Measurements from ENCODE around the gene CNBP. TPM values are rescaled to one million over a fixed set of nuclear protein-coding genes. Genes with fewer than 3 reads are reported as not detected.

CNBP gene
- total RNA-seq, 4 donors from 2014 or later: 784 to 1,263 (median 979) TPM

GRCh38 chr3:129204473-129204872 lies 20.8 kb upstream of the CNBP start:
- intact Hi-C loops (cut with DNase I; ENCODE audit: low total_unique reads): no loop called here
- Histone ChIP-seq H3K27ac (no peak overlapping the region), H3K36me3 (no peaks in the 10 kb centered on the region), H3K4me1 (no peaks in the 10 kb centered on the region), H3K27me3 (no peaks in the 10 kb centered on the region), H3K9me3 (no peaks in the 10 kb centered on the region), H3K4me3 (no peak overlapping the region)
- in situ Hi-C loops (cut with MboI; ENCODE audit: low sequenced_read_pairs in 4 of 4): no loop called here
- DNase-seq (no peak), ATAC-seq (no peak)
- TF ChIP-seq POLR2A (IDR thresholded peaks at IDR 0.05): no peak
- TF ChIP-seq, protein P1, sequence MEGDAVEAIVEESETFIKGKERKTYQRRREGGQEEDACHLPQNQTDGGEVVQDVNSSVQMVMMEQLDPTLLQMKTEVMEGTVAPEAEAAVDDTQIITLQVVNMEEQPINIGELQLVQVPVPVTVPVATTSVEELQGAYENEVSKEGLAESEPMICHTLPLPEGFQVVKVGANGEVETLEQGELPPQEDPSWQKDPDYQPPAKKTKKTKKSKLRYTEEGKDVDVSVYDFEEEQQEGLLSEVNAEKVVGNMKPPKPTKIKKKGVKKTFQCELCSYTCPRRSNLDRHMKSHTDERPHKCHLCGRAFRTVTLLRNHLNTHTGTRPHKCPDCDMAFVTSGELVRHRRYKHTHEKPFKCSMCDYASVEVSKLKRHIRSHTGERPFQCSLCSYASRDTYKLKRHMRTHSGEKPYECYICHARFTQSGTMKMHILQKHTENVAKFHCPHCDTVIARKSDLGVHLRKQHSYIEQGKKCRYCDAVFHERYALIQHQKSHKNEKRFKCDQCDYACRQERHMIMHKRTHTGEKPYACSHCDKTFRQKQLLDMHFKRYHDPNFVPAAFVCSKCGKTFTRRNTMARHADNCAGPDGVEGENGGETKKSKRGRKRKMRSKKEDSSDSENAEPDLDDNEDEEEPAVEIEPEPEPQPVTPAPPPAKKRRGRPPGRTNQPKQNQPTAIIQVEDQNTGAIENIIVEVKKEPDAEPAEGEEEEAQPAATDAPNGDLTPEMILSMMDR (IDR thresholded peaks at IDR 0.05 in 4 of 5, conservative IDR thresholded peaks at IDR 0.05 in 1 of 5): no peak

DNA sequence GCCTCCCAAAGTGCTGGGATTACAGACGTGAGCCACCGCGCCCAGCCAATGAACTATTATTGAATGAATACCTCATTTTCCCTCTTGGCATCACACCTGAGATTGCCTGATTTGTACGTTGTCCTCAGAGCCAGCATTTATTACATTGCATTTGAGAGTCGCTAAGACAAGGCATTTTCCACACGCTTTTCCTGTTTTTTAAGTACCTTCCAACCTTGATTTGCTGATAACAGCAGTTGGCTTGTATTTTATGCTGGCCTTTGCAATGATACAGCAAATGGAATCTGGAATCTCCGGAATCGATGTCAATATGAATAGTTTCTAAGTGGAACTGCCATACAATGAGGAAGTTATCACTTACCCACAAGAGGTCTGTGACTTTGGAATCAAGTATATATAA lies 15.7 kb upstream of the CNBP start:
- no peak for DNase-seq
- intact Hi-C loops (cut with DNase I; ENCODE audit: low total_unique reads) (no loop called here), in situ Hi-C loops (cut with MboI; ENCODE audit: low sequenced_read_pairs in 4 of 4) (no loop called here)
- Histone ChIP-seq H3K4me1 (peaks cover 35 to 41% of the 10 kb centered on the region in 2 donors), H3K4me3 (no peak overlapping the region), H3K9me3 (no peaks in the 10 kb centered on the region), H3K27ac (peak overlapping the region; percentile 86 to 90 (median 88)), H3K36me3 (no peaks in the 10 kb centered on the region), H3K27me3 (no peaks in the 10 kb centered on the region)
- TF ChIP-seq POLR2A (IDR thresholded peaks at IDR 0.05): no peak
- TF ChIP-seq, protein P1 (IDR thresholded peaks at IDR 0.05 in 4 of 5, conservative IDR thresholded peaks at IDR 0.05 in 1 of 5): no peak
- ATAC-seq: no peak

DNA sequence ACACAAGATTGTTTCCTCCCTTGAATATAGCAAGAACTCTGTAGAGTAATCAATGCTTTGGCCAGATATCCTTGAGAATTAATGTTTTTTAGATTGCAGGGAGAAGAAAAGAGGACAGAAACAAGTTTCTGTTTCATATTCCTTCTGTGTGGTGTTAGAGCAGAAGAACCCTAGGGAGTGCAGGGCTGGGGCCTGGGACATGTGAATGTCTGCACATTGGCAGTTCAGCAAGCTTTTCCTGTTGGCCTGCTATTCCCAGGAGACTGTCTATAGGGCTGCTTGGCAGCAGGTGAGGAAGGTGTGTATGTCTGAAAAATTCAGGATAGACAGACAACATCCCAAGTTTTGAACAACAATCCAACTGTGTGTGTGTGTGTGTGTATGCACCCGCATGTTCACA lies 13.6 kb upstream of the CNBP start:
- in situ Hi-C loops (cut with MboI; ENCODE audit: low sequenced_read_pairs in 4 of 4) (no loop called here), intact Hi-C loops (cut with DNase I; ENCODE audit: low total_unique reads) (loop anchor here (2.0 kb wide), 2 partner anchors 13 to 27 kb away; no protein-coding TSS in a partner anchor)
- H3K36me3 ChIP-seq: no peaks in the 10 kb centered on the region
- no peaks in the 10 kb centered on the region for H3K9me3 ChIP-seq
- H3K27ac ChIP-seq: peak overlapping the region; percentile 86 to 90 (median 88)
- TF ChIP-seq POLR2A (IDR thresholded peaks at IDR 0.05): no peak
- TF ChIP-seq, protein P1 (IDR thresholded peaks at IDR 0.05 in 4 of 5, conservative IDR thresholded peaks at IDR 0.05 in 1 of 5): no peak
- H3K27me3 ChIP-seq: no peaks in the 10 kb centered on the region
- no peak overlapping the region for H3K4me3 ChIP-seq
- peaks cover 35 to 49% of the 10 kb centered on the region in 2 donors for H3K4me1 ChIP-seq
- ATAC-seq (no peak), DNase-seq (no peak)

- TF ChIP-seq, protein P1 (IDR thresholded peaks at IDR 0.05 in 4 of 5, conservative IDR thresholded peaks at IDR 0.05 in 1 of 5): no peak
- no peak for TF ChIP-seq POLR2A (IDR thresholded peaks at IDR 0.05)
Observed at GRCh38 chr3:129196601-129197000, 12.9 kb upstream of the CNBP start.

More at GRCh38 chr3:129196601-129197000, 12.9 kb upstream of the CNBP start:
- in situ Hi-C loops (cut with MboI; ENCODE audit: low sequenced_read_pairs in 4 of 4) (no loop called here), intact Hi-C loops (cut with DNase I; ENCODE audit: low total_unique reads) (loop anchor here (2.0 kb wide), 2 partner anchors 14 to 28 kb away; no protein-coding TSS in a partner anchor)
- no peaks in the 10 kb centered on the region for H3K36me3 ChIP-seq
- peak overlapping the region; percentile 86 to 90 (median 88) for H3K27ac ChIP-seq
- DNase-seq (no peak), ATAC-seq (no peak)
- H3K4me3 ChIP-seq: peak overlapping the region in 1 of 4 donors; percentile 26
- H3K27me3 ChIP-seq: no peaks in the 10 kb centered on the region
- no peaks in the 10 kb centered on the region for H3K9me3 ChIP-seq
- H3K4me1 ChIP-seq: peaks cover 35 to 56% of the 10 kb centered on the region in 2 donors
